Muscle of leg (tissue), 11 donors: ENCODE data around the gene PLXNC1. TPM values are rescaled to one million over a fixed set of nuclear protein-coding genes. Genes with fewer than 3 reads are reported as not detected.

Experiments
- DNase-seq: peaks from one replicate; pipeline ENCODE4 v3.0.0; 2013
- H3K27ac ChIP-seq: one replicate; pipeline ENCODE4 v1.5.1; 2013; ENCODE audit warnings: mild to moderate bottlenecking, low read length, control low read depth
- H3K27me3 ChIP-seq: one replicate; pipeline ENCODE4 v1.6.1; 2013; ENCODE audit warnings: low read length; ENCODE audit not compliant: control insufficient read depth, insufficient read depth
- H3K36me3 ChIP-seq: one replicate; pipeline ENCODE4 v1.6.1; 2013; ENCODE audit warnings: low read length; ENCODE audit not compliant: control insufficient read depth, insufficient read depth
- H3K4me1 ChIP-seq: one replicate; pipeline ENCODE4 v1.6.1; 2013; ENCODE audit warnings: low read length; ENCODE audit not compliant: control insufficient read depth, insufficient read depth
- H3K4me3 ChIP-seq: one replicate; pipeline ENCODE4 v1.5.1; 2013; ENCODE audit warnings: low read length, control low read depth
- H3K9me3 ChIP-seq: replicated peaks from 2 replicates; pipeline ENCODE4 v1.6.1; 2013; ENCODE audit warnings: low read depth, low read length; ENCODE audit not compliant: control insufficient read depth
- WGBS: methylation state at CpG from one replicate; pipeline ENCODE4 v1.1.5; 2013; ENCODE audit warnings: missing lambda C conversion rate; ENCODE audit not compliant: insufficient coverage; 5-methylcytosine and 5-hydroxymethylcytosine counted together
- polyA plus RNA-seq, 8 donors: library from polyadenylated mRNA; unstranded; fragments of 120-200 nt; gene quantifications; one replicate each; pipeline versions ENCODE4 v1.2.1 to v1.2.3, GENCODE V29; 2013; ENCODE audit warnings: inconsistent platforms in 1 of 8, low replicate concordance in 1 of 8; ENCODE audit not compliant: insufficient read length in 8 of 8, insufficient read depth in 1 of 8
- total RNA-seq: library from RNA; stranded (reverse); fragments of 120-200 nt; gene quantifications from one replicate; pipeline ENCODE4 v1.2.4, GENCODE V29; 2013

The PLXNC1 gene
- total and polyA plus RNA-seq, 9 donors, result 11.7 to 29.4 (median 19.0) TPM

DNA sequence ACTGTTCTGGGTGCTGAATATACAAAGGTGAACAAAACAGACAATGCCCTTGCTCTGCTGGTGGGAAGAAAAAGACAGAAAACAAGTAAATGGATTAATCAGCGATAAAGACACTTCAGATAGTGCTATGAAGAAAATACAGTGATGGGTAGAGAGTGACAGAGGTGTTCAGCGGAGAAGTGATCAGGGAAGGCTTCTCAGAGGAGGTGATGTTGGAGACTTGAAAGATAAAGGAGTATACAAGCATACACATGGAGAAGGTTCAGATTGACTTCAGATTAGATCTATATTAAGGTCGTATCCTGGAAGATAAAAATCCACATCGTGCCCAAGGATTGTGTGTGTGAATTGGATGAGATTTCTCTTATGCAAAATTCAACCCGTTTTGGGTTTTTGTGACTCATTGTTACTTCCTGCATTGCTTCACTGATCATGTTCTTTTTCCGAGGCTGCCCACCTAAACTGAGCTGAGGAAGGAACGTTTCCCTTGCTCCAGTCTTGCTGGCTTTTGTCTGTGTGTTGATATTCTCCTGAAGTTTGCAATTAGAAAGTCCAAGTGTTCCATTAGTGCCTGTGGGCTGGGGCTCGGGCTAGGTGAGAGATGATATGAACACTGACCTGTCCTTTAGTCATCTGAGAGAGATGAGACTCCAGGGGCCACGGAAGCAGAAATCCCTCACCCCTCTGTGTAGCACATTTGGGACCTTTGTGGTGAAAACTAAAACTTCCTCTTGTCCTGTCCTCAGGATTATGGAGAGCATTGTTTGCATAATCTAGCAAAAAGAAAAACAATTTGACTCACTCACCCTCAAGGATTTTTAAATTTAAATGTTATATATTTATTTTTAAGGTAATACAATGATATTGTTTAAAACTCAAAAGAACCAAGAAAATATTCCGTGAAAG is 27.6 kb downstream of the PLXNC1 start:
- no peak overlapping the region for H3K27ac ChIP-seq
- peaks cover 2% of the 10 kb centered on the region for H3K9me3 ChIP-seq
- no peaks in the 10 kb centered on the region for H3K36me3 ChIP-seq
- H3K27me3 ChIP-seq, result peaks cover 3% of the 10 kb centered on the region
- 82% methylated on average over 5 of the region's 10 CpGs for whole genome bisulfite sequencing
- no peak overlapping the region for H3K4me3 ChIP-seq
- no peak for DNase-seq
- no peaks in the 10 kb centered on the region for H3K4me1 ChIP-seq

DNA sequence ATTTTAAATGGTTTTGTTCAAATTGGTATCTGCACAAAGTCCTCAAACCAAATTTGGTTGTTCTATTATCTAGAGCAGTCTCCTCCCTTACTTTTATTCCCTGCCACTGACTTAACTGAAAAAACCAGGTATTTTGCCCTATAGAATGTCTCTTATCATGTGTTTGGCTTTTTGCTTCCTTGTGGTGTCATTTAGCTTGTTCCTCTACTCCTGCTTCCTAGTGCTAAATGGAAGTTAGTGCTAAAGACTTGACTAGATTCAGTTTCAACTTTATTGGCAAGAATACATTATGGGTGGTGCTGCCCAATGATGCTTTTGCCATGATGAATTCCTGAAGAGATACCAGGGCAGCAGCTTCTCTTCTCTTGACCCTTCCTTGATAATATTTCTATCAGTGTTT is 29.7 kb downstream of the PLXNC1 start:
- Histone ChIP-seq H3K9me3 (peaks cover 2% of the 10 kb centered on the region), H3K27me3 (no peaks in the 10 kb centered on the region), H3K36me3 (no peaks in the 10 kb centered on the region), H3K4me3 (no peak overlapping the region), H3K27ac (no peak overlapping the region), H3K4me1 (no peaks in the 10 kb centered on the region)
- DNase-seq, result no peak

DNA sequence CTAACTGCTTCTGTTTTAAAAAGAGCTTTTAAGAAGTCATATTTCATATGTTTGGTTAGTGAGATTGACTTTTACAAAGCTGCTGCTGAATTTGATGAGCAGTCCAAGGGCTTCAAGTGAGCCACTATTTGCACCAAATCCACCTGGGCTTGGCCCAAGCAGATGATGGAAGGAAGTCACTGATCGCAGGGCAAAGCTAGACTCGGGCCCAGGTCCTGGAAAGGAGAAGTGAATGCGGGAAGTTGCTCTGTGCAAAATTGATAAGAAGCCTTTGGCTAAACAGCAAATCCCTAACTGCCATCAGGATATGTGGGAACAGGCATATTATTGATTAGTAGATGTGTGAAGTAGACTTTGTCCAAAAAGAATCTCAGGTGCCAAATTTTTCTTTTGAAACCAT is 30.5 kb downstream of the PLXNC1 start:
- Histone ChIP-seq H3K4me1 (no peaks in the 10 kb centered on the region), H3K9me3 (peaks cover 2% of the 10 kb centered on the region), H3K4me3 (no peak overlapping the region), H3K36me3 (no peaks in the 10 kb centered on the region), H3K27ac (no peak overlapping the region), H3K27me3 (no peaks in the 10 kb centered on the region)
- WGBS, result 100% methylated on average over 1 of the region's 3 CpGs
- no peak for DNase-seq

DNA sequence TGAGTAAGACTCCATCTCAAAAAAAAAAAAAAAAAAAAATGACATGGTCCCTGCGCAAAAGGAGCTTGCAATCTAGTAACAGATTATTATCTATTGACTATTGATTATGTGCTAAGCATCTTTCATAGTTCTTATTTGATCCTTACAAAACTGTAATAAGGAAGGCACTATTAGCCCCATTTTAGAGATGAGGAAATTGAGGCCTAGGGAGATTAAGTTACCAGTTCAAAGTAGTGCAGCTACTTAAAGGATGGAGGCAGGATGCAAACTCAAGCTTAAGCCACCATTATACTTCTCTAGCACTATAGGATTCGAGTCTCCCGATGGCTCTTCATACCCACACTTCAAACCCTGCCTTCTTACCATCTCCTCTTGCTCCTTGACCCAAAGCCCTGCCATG is 31.3 kb downstream of the PLXNC1 start:
- Histone ChIP-seq H3K4me1 (no peaks in the 10 kb centered on the region), H3K9me3 (peaks cover 2% of the 10 kb centered on the region), H3K27me3 (no peaks in the 10 kb centered on the region), H3K27ac (no peak overlapping the region), H3K4me3 (no peak overlapping the region), H3K36me3 (no peaks in the 10 kb centered on the region)
- DNase-seq, result no peak
- 75% methylated on average over 2 of the region's 3 CpGs for WGBS

DNA sequence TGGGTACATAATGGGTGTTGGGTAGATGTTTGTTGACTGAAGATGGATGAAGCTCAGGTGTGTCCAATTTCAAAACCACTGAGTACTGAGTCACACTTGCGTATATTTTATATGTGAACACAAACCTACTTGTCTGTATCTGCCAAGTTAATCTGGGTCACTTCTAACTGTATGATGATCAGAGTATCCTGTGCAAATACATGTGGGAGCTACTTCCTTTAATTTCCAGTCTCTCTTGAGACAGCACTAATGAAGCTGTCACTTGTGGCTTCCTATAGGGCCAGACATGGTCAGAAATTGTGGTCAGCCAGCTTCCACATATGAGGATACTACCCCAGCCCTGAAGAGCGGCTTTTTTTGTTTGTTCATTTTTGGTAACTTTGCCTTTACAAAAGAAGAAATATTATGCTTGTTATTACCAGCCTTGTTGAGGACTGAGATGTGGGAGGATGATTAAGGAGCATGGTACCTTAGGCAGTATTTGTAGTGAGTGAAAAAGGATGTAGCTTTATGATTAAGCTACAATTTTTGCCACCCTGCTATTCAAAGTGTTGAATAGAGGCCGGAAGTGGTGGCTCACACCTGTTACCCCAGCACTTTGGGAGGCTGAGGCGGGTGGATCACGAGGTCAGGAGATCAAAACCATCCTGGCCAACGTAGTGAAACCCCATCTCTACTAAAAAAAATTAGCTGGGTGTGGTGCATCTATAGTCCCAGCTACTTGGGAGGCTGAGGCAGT is 32.4 kb downstream of the PLXNC1 start:
- Histone ChIP-seq H3K4me1 (no peaks in the 10 kb centered on the region), H3K27me3 (peaks cover 2% of the 10 kb centered on the region), H3K9me3 (peaks cover 2% of the 10 kb centered on the region), H3K36me3 (no peaks in the 10 kb centered on the region), H3K27ac (no peak overlapping the region), H3K4me3 (no peak overlapping the region)
- peak; percentile 29 for DNase-seq
- no CpG with 5 or more reads among the region's 6 CpGs for WGBS

DNA sequence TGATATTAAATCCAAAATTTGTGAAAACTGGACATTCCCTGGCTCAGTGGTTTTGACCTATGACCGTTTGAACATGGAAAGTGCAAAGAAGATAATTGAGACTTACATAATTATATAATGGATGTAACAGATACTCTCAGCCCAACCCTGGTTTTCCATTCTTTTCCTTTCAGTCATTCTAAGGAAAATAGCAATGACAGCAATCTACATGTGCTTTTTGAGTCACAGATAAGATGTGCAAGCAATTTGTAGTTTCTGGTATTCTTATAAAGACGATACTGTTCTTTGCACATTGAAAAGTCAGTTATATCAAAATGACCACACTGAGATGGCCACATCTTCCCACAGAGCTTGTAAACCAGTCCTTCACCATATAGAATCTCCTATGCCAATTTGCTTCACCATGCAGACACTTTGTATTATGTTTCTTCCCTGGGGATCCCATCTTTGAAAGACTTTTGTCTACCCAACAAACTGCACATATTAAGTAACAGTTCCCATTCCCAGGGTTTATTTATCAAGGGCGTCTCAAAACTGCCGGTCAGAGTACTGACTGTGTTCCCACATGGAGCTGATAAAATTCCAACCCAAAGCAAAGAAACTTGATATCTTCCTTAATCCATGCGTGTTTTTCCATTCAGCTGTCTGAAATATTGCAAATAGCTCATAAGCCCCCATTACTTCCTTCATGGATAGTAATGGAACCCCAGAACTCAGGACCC is 34.8 kb downstream of the PLXNC1 start:
- H3K9me3 ChIP-seq, result no peaks in the 10 kb centered on the region
- H3K36me3 ChIP-seq, result no peaks in the 10 kb centered on the region
- no peak overlapping the region for H3K4me3 ChIP-seq
- peaks cover 4% of the 10 kb centered on the region for H3K27me3 ChIP-seq
- H3K27ac ChIP-seq, result no peak overlapping the region
- WGBS, result 51% methylated on average over 4 of the region's 5 CpGs
- DNase-seq, result no peak
- peaks cover 7% of the 10 kb centered on the region for H3K4me1 ChIP-seq

DNA sequence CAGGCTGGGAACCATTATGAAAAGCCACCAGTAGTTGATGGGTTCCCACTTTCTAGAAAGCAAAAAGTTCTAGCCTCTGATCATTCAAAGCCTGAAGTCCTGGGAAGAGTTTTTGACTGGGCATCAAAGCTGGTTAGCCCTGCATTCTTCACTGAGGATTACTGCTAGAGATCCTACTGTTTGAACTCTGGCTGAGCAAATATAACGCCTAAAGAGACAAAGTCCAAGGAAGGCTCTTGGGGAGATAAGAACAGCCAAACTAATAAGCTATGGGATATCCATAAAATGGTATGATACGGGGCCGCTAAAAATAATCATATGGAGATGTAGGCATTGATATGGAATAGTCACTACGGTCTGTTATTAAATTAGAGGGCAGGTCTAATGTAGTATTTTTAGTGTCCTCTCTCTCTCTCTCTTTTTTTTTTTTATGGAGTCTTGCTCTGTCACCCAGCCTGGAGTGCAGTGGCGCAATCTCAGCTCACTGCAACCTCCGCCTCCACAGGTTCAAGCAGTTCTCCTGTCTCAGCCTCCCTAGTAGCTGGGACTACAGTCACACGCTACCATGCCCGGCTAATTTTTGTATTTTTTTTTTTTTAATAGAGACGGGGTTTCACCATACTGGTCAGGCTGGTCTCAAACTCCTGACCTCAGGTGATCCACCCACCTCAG is 35.5 kb downstream of the PLXNC1 start:
- H3K4me3 ChIP-seq, result no peak overlapping the region
- peaks cover 4% of the 10 kb centered on the region for H3K27me3 ChIP-seq
- 100% methylated on average over 1 of the region's 9 CpGs for WGBS
- no peaks in the 10 kb centered on the region for H3K9me3 ChIP-seq
- no peak for DNase-seq
- H3K27ac ChIP-seq, result no peak overlapping the region
- H3K36me3 ChIP-seq, result no peaks in the 10 kb centered on the region
- H3K4me1 ChIP-seq, result peaks cover 7% of the 10 kb centered on the region

DNA sequence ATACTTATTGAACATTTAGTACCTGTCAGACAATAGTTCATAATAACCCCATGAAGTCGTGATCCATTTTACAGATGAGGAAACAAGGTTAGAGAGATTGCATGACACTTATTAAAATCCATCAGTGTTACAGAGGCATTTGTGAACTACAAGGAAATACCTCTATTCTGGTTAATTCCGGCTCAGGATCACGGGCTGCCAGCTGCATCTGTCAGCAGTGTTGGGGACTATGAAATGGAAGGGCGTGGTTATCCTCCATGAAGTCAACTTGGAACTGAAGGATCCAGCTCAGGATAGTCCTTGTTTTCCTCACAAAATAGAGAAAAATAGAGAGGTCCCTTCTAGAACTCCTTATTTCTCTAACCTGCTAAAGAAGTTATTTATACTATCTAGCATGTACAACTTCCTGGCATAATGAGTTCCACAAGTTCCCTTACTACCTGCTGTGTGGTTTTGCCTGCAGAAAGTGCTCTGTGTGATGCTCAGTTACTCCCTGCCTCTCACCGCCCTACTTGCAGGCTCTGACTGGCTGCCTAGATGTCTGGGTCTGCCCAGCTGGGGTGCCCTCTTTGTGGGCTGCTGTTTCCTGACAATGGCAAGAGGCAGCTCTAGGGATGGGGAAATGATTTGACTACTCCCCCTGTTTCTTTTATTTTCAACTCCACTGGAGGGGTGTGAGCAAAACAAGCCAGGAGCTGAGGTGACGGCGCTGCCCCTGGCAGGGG is 36.8 kb downstream of the PLXNC1 start:
- Histone ChIP-seq H3K36me3 (no peaks in the 10 kb centered on the region), H3K9me3 (no peaks in the 10 kb centered on the region), H3K27me3 (peaks cover 4% of the 10 kb centered on the region), H3K4me1 (peaks cover 7% of the 10 kb centered on the region), H3K4me3 (no peak overlapping the region), H3K27ac (no peak overlapping the region)
- 60% methylated on average over 5 of the region's 7 CpGs for WGBS
- no peak for DNase-seq

DNA sequence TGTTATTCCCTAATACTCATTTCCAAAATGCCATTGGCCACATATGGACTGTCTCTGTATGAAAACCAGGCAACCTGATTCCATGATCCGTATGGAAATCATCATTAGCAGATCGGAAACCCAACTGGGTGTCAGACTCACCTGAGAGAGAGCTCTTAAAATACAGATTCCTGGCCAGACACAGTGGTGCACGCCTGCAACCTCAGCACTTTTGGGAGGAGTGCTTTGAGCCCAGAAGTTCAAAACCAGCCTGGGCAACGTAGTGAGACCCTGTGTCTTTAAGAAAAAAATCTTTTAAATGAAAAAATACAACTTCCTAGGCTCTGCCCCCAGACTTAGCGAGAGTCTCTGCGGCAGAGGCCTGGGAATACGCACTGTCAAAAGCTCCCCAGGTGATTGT is 37.4 kb downstream of the PLXNC1 start:
- 48% methylated on average over 6 of the region's 7 CpGs for WGBS
- DNase-seq, result no peak
- Histone ChIP-seq H3K36me3 (no peaks in the 10 kb centered on the region), H3K4me3 (no peak overlapping the region), H3K9me3 (no peaks in the 10 kb centered on the region), H3K27me3 (peaks cover 4% of the 10 kb centered on the region), H3K4me1 (peaks cover 7% of the 10 kb centered on the region), H3K27ac (no peak overlapping the region)
